Adrenal gland (tissue), 12 donors: Measurements from ENCODE around the gene UNC13C. TPM values are rescaled to one million over a fixed set of nuclear protein-coding genes. Genes with fewer than 3 reads are reported as not detected.

Experiments
- DNase-seq, 7 donors: peaks; one replicate each; pipeline ENCODE4 v3.0.0-alpha.2; 2019 to 2020
- H3K27ac ChIP-seq, 5 donors: fragments of 200-600 bp; sonication (generic) in 4 of 5; 1 replicate in 3 of 5; 2 replicates in 2 of 5; pipeline versions ENCODE4 v1.5.1 to v1.8.0; 2016 to 2020; ENCODE audit warnings: mild to moderate bottlenecking in 1 of 5
- H3K27me3 ChIP-seq: fragments of 200-600 bp; 2 replicates; pipeline ENCODE4 v1.8.0; 2021
- H3K36me3 ChIP-seq, 2 donors: fragments of 200-600 bp; replicated peaks in 1 of 2; 1 replicate in 1 of 2; 2 replicates in 1 of 2; pipeline versions ENCODE4 v1.5.1 to v1.8.0; 2018 to 2022
- H3K4me1 ChIP-seq, 2 donors: fragments of 200-600 bp; replicated peaks in 1 of 2; 1 replicate in 1 of 2; 2 replicates in 1 of 2; pipeline versions ENCODE4 v1.5.1 to v1.8.0; 2018 to 2021
- H3K4me3 ChIP-seq, 4 donors: fragments of 200-600 bp; sonication (generic) in 3 of 4; one replicate each; pipeline ENCODE4 v1.5.1; 2016 to 2018
- H3K9me3 ChIP-seq, 3 donors: fragments of 200-600 bp; sonication (generic) in 1 of 3; replicated peaks in 1 of 3; 1 replicate in 2 of 3; 2 replicates in 1 of 3; pipeline versions ENCODE4 v1.5.1 to v1.8.0; 2016 to 2021
- POLR2A ChIP-seq, 2 donors: fragments of 450-650 bp; IDR thresholded peaks; one replicate each; pipeline ENCODE4 v1.6.1; 2017; ENCODE audit warnings: antibody characterized with exemption in 2 of 2, mild to moderate bottlenecking in 2 of 2, moderate library complexity in 1 of 2
- WGBS, 4 donors: extraction: QIAGEN DNeasy Blood & Tissue Kit in 2 of 4; methylation state at CpG; one replicate each; pipeline versions ENCODE4 v1.1.5 to v1.1.7; 2013 to 2017; 5-methylcytosine and 5-hydroxymethylcytosine counted together
- intact Hi-C, 2 donors: fragments of 100-400 bp; cut with DNase I; formaldehyde crosslinking; loops; one replicate each; pipeline versions ENCODE4 v1.14.1 to v1.15.0; 2022 to 2023
- polyA plus RNA-seq, 3 donors: library from polyadenylated mRNA; stranded (reverse); fragments of 200-250 nt in 2 of 3; fragments of 350-450 nt in 1 of 3; fragmentation: Illumina TruSeq in 1 of 3; extraction: RNeasy Lipid Tissue Mini Kit (QIAGEN cat#74804) in 1 of 3; gene quantifications; one replicate each; pipeline ENCODE4 v1.2.3, GENCODE V29; 2013 to 2014
- total RNA-seq, 9 donors: library from RNA; depleted of rRNA in 4 of 9; stranded (reverse); fragments of >200 nt in 4 of 9; fragments of 120-200 nt in 1 of 9; fragmentation: NEBNext Ultra II Directional in 1 of 9; extraction: Animal tissue kit (Norgen Biotek cat#: 25700) in 1 of 9; gene quantifications; one replicate each; pipeline versions ENCODE4 v1.1.0 to v1.2.4, GENCODE V29; 2013 to 2023
- TF ChIP-seq, protein P1 (sequence below), 6 experiments: fragments of 450-650 bp in 4 of 6; fragments of 200-600 bp in 2 of 6; sonication (generic) in 1 of 6; IDR thresholded peaks; 1 replicate in 5 of 6; 2 replicates in 1 of 6; pipeline versions ENCODE4 v1.5.1 to v1.8.0; 2016 to 2021; ENCODE audit warnings: antibody characterized with exemption in 6 of 6, mild to moderate bottlenecking in 2 of 6, moderate library complexity in 1 of 6
- donor health status: healthy with polysubstance abuse.
- donor health status: Bipolar disorder and iron deficiency.
- donor health status: DM: yes; HTN: yes; CAD: no.
- donor health status: DM: no; HTN: no; CAD: no.
- donor health status: DM: no; HTN: no; CAD: no.
- donor health status: DM: yes; HTN: yes; CAD: no.

The UNC13C gene
- total and polyA plus RNA-seq, 12 donors = 0.04 to 0.61 (median 0.20) TPM; not detected in 4

DNA sequence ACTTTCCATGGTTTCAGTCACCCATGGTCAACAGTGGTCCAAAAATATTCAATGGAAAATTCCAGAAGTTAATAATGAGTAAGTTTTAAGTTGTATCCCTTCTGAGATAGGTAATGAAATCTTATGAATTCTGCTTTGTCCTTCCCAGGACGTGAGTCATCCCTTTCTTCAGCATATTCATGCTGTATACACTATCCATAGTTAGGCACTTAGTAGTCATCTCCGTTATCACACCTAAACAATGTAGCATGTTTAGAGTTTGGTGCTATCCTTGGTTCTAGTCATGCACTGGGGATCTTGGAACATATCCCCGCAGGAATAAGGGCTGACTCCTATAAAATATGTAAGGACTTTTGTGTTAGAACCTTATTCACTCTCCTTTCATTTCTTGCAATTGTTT lies 153.2 kb downstream of the UNC13C start:
- H3K9me3 ChIP-seq = no peaks in the 10 kb centered on the region
- intact Hi-C loops = no loop called here
- H3K27me3 ChIP-seq = no peaks in the 10 kb centered on the region
- 66 to 78% (median 69%) methylated on average over 3 of the region's 3 CpGs for WGBS, 4 donors
- H3K4me3 ChIP-seq = no peak overlapping the region
- no peaks in the 10 kb centered on the region for H3K36me3 ChIP-seq
- TF ChIP-seq, protein P1, sequence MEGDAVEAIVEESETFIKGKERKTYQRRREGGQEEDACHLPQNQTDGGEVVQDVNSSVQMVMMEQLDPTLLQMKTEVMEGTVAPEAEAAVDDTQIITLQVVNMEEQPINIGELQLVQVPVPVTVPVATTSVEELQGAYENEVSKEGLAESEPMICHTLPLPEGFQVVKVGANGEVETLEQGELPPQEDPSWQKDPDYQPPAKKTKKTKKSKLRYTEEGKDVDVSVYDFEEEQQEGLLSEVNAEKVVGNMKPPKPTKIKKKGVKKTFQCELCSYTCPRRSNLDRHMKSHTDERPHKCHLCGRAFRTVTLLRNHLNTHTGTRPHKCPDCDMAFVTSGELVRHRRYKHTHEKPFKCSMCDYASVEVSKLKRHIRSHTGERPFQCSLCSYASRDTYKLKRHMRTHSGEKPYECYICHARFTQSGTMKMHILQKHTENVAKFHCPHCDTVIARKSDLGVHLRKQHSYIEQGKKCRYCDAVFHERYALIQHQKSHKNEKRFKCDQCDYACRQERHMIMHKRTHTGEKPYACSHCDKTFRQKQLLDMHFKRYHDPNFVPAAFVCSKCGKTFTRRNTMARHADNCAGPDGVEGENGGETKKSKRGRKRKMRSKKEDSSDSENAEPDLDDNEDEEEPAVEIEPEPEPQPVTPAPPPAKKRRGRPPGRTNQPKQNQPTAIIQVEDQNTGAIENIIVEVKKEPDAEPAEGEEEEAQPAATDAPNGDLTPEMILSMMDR (IDR thresholded peaks at IDR 0.05) = no peak
- no peak for TF ChIP-seq POLR2A (IDR thresholded peaks at IDR 0.05)
- no peak for DNase-seq
- H3K4me1 ChIP-seq = no peaks in the 10 kb centered on the region
- H3K27ac ChIP-seq = no peak overlapping the region

DNA sequence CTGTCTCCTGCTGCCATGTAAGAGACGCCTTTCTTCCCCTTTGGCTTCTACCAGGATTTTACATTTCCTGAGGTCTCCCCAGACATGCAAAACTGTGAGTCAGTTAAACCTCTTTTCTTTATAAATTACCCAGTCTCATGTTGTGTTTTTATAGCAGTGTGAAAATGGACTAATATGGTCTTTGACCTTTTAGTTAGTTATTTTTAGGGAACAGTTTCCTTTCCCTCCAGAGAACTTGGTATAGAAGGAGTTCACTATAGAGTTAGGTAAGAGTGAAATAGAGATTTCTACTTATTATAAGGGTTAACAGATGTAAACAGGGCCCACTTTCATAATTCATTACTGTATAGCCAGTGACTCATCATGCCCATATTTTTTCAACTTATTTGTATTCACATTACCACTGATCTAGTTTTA lies 170.9 kb downstream of the UNC13C start:
- Histone ChIP-seq H3K27me3 (no peaks in the 10 kb centered on the region), H3K27ac (no peak overlapping the region), H3K9me3 (no peaks in the 10 kb centered on the region), H3K36me3 (no peaks in the 10 kb centered on the region), H3K4me3 (no peak overlapping the region), H3K4me1 (no peaks in the 10 kb centered on the region)
- DNase-seq = no peak
- WGBS, 4 donors = 48 to 63% (median 57%) methylated on average over 1 of the region's 1 CpG
- TF ChIP-seq, protein P1 (IDR thresholded peaks at IDR 0.05) = no peak
- TF ChIP-seq POLR2A (IDR thresholded peaks at IDR 0.05) = no peak
- intact Hi-C loops = no loop called here

DNA sequence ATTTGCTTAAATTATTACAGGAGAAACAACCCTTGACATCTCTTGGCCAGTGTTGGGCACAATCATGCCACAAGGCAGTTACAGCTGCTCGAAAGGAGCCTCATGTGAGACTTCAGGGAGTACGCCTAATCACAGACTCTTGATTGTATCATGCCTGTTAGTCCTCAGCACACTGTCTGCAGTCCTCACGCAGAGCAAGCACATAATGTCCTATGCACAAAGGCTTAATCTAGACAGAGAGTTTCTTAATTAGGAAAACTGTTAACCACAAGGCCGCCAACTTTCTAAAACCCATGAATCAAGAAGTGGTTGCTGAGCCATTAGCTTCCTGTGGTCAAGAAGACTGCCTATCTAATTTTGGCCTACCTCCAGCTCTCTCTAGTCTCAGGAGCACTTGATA lies 172.0 kb downstream of the UNC13C start:
- DNase-seq = peak in 2 of 7 donors; percentile 19 to 61
- Histone ChIP-seq H3K36me3 (no peaks in the 10 kb centered on the region), H3K4me3 (no peak overlapping the region), H3K27me3 (no peaks in the 10 kb centered on the region), H3K9me3 (no peaks in the 10 kb centered on the region), H3K4me1 (no peaks in the 10 kb centered on the region), H3K27ac (no peak overlapping the region)
- 51 to 63% (median 58%) methylated on average over 4 of the region's 4 CpGs for WGBS, 4 donors
- intact Hi-C loops = no loop called here
- TF ChIP-seq, protein P1 (IDR thresholded peaks at IDR 0.05) = no peak
- TF ChIP-seq POLR2A (IDR thresholded peaks at IDR 0.05) = no peak

DNA sequence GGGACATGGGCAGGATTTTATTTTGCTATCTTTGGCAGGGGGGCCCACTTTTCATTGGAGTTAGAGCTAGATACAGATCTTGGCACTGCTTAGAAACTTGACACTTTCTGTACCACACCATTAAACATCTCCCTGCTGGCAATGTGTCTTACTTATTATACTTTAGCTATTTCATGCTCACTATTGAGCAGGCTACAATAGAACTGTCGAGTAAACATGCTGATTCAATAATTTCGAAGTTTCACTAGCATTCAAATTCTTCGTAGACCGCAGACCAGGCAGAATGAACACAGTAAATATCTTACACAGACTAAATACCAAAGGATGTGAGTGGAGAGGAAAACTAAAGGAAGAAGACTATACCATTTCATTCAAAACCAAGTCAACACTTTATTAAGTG lies 180.8 kb downstream of the UNC13C start:
- TF ChIP-seq, protein P1 (IDR thresholded peaks at IDR 0.05) = no peak
- WGBS, 4 donors = 74 to 82% (median 77%) methylated on average over 4 of the region's 4 CpGs
- Histone ChIP-seq H3K9me3 (no peaks in the 10 kb centered on the region), H3K36me3 (no peaks in the 10 kb centered on the region), H3K4me3 (no peak overlapping the region), H3K27ac (no peak overlapping the region), H3K27me3 (no peaks in the 10 kb centered on the region), H3K4me1 (no peaks in the 10 kb centered on the region)
- intact Hi-C loops = no loop called here
- DNase-seq = no peak
